Measurements from ENCODE around the gene LITAF.
A peak's percentile ranks its signal among the peaks of the same experiment; 100 is the strongest.

The LITAF gene

DNA sequence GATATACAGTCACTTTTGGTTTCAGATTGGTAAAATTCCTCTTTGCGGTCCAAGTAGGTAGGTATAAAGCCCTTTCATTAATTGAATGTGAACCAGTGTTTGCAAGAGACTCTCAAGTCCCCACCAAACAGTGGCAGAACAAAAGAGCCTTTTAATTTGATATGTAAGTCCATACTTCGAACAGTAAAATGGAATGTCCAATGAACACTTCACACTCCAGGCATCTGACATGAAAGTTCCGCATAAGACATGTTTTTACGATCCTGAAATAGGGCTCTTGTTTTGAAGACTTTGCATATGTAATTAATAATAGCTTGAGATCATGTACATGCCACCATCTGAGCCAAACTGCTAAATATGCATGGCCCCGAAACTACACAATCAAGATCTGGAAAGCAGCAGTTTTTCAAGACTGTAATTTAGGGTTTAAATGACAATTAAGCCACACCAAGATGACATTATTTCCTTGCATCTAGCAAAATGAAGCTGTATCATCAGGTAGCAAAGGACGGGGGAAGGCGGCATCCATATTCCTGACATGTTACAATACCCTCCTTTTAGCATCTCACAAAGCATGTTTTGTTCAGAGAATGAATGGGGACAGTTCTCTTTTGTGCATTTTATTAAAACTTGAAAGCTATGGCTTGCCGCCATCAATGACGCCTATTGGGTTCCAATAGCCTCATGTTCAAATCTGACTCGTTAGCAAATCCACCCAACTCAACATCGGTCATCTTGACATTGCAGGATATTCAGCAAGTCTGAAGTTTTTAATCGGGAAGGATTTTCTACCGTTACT lies 39.4 kb downstream of the LITAF start:
- no peak for DNase-seq

DNA sequence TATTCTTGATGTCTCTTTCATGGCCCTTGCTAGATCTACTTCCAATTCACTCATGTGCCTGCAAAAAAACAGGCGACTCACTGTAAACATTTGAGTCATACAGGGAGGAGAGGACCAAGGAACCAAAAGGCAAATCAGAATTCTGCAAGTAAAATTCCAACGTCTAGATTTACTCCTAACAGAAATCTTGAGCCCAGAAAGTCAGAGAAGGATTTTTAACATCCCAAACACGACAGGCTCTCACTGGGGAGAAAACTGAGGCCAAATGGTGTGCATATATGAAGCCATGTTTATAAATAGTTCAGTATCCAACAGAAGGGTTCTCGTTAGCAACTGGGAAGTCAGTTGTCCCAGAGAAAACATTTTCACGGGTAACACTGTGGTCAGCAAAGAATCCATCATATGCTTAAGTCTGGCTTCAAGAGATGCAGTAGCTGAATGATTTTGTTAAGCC lies 40.1 kb downstream of the LITAF start:
- no peak for DNase-seq

- no peak for DNase-seq
Measured at GRCh38 chr16:11543661-11544393, 42.9 kb downstream of the LITAF start.

GRCh38 chr16:11542069-11542744 lies 44.5 kb downstream of the LITAF start:
- no peak for DNase-seq

GRCh38 chr16:11539641-11540050 lies 47.1 kb downstream of the LITAF start:
- DNase-seq = no peak

- DNase-seq = no peak
Measured at GRCh38 chr16:11538880-11539279, 47.8 kb downstream of the LITAF start.

DNA sequence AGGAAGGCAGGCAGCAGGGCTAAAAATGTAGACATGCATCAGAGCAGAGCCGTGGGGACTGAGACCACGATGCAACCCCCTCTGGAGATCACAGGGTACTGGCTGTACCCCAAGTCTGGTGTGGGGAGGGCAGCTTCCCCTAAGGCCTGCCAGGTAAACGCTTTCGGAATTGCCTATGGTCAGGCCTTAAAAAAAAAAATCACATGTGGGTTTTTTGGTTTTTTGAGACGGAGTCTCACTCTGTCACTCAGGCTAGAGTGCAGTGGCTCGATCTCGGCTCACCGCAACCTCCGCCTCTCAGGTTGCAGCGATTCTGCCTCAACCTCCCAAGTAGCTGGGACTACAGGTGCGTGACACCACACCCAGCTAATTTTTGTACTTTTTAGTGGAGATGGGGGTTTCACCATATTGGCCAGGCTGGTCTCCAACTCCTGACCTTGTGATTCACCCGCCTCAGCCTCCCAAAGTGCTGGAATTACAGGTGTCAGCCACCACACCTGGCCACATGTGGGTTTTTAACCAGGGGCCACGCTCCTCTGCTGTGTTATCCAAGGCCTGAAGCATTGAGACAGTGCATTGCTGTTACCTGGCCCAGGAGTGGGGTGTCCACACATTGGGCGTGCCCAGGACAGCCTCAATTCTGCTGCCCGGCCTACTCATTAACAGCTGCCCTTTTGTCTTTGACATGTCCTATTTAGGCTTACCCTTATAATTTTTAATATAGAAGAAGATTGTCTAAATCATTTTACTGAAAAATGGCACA lies 50.4 kb downstream of the LITAF start:
- no peak for DNase-seq

GRCh38 chr16:11535494-11535893 lies 51.2 kb downstream of the LITAF start:
- peak; percentile 2 for DNase-seq

GRCh38 chr16:11534262-11534661 lies 52.5 kb downstream of the LITAF start:
- no peak for DNase-seq

DNA sequence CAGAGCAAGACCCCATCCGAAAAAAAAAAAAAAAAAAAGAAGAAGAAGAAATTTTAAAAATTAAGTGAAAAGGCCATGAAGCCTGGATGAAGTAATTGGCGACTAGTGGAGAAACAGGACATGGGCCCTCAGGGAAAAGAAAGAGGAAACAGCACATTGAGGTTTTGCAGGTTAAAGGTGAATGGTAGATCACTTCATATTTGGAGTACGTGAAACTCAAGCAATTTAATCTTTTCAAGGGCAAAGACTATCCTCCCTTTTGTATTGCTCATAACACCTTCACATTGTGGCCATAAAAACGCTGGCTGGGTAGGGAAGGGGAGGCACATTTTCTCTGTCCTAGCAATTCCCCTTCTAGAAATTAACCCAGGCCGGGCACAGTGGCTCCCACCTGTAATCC lies 53.1 kb downstream of the LITAF start:
- no peak for DNase-seq

GRCh38 chr16:11530171-11530940 lies 56.4 kb downstream of the LITAF start:
- DNase-seq = no peak

DNA sequence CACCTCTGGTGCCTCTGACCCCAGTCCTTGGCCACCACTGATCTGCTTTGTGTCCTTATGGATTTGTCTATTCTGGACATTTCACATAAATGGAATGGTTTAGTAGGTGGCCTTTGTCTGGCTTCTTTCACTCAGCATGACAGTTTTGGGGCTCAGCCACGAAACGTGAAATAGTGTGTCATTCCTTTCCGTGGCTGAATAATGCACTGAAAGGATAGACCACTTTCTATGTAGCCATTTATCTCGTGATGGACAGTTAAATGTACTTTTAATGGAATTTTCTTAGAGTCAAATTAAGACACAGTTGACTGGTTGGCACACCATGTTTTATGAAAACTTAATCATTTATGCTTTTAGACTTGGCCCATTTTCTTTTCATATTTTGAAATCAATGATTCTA lies 57.4 kb downstream of the LITAF start:
- DNase-seq = no peak

GRCh38 chr16:11528053-11528452 lies 58.7 kb downstream of the LITAF start:
- DNase-seq = no peak

- no peak for DNase-seq
Measured at GRCh38 chr16:11526655-11527350, 59.9 kb downstream of the LITAF start.

- no peak for DNase-seq
Measured at GRCh38 chr16:11524098-11524760, 62.5 kb downstream of the LITAF start.

- no peak for DNase-seq
Measured at GRCh38 chr16:11521055-11521454, 65.7 kb downstream of the LITAF start.

GRCh38 chr16:11520442-11520841 lies 66.3 kb downstream of the LITAF start:
- no peak for DNase-seq

DNA sequence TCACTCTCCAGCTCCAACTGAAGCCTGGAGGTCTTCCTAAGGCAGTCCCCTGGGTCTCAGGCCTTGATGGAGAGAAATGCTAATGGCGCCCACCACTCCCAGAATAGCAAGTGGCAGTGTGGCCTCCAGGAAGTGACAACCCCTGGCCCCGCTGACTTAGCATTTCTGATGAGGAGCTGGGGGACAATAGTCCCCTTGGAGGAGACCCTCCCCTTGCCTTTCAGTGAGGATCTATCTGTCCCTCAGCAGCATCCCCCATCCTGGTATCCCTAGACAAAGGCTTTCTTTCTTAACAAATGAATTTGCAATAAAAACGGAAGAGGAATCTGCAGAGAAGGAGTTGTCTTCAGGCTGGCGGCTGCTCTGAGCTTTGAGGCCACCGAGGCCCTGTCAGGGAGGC lies 68.8 kb downstream of the LITAF start:
- no peak for DNase-seq

- DNase-seq = no peak
Measured at GRCh38 chr16:11515540-11516430, 70.9 kb downstream of the LITAF start.

GRCh38 chr16:11514283-11514682 lies 72.4 kb downstream of the LITAF start:
- DNase-seq = no peak
